Measurements from ENCODE around the gene GRHPR.
A peak's percentile ranks its signal among the peaks of the same experiment; 100 is the strongest.
"Not testable (repeated sequence)": the region's sequence is repeated elsewhere in the genome, so short reads cannot be mapped to it uniquely, and the experiment has no call there.

GRHPR gene

DNA sequence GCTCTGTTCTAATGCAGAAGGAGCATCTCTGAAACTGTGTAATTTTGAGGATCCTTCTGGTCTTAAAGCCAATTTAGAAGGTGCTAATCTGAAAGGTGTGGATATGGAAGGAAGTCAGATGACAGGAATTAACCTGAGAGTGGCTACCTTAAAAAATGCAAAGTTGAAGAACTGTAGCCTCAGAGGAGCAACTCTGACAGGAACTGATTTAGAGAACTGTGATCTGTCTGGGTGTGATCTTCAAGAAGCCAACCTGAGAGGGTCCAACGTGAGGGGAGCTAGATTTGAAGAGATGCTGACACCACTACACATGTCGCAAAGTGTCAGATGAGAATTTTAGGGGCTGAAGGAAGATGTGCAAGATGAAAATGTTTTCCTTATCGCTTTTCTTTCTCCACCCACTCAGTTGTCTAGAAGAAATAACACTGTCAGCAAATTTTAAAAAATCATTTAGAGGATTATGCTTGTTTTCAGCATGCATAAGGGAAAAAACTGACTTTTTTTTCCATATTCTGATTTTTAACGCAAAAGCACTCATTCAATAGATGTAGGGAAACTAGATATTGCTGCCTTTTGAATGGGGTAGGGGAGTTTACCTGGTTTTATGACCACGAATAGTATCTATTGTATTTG, 55.6 kb downstream of the GRHPR start:
- not testable (repeated sequence) for DNase-seq (ENCODE audit: low read depth in 2 of 2)

DNA sequence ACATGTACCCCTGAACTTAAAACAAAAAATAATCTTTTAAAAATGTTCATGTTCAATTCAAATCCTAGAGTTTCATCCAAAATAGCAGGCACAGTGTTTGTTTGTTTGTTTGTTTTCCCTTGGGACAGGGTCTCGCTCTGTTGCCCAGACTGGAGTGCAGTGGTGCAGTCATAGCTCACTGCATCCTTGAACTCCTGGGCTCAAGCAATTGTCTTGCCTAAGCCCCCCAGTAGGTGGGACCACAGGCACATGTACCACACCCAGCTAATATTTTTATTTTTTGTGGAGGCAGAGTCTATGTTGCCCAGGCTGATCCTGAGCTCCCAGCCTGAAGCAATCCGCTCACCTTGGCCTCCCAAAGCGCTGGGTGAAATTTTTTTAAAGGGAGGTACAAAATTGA, 58.3 kb downstream of the GRHPR start:
- no peak for DNase-seq (ENCODE audit: low read depth in 2 of 2)

DNA sequence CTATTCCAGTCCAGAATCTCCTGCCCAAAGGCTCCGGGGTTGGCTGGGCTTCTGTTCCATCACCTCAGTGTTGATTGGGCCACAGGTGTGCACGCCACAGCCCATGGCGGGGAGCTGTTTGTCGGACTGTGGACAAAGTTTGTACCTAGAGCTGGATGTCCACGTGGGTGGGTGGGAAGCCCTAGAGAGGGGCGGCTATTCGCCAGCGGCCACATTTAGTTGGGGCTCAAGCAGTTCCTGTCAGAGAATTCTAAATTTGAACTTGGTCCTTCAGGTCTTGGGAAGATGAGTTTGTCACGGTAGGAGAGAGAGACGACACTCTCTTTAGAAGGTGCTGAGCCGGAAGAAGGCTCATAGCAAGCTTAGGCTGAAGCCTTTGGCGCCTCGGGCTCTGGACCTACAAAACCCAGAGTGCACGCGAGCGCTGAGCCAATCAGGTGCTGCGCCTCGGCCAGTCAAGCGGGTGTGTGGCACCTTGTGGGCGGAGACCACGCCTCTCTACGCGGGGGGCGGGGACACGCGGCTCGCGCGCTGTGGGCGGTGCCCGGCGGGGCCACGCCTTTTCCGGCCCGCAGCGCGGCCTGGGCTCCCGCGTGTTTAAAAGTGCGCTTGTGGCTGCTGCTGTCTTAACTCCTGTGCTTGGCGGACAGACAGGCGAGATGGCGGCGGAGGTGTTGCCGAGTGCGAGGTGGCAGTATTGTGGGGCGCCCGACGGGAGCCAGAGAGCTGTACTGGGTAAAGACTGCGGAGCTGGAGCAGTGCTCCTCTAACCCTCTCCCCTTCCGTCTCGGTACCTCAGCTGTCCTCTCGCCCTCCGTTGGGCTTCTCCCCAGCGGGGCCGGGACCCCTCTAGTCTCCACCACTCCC, 63.1 kb downstream of the GRHPR start, which contains the start of gene POLR1E:
TSS of gene POLR1E (plus strand) at position 560 of the 867 bp plus-strand sequence. CDS start at position 660, 100 bp downstream.
- peak; percentile 94 for DNase-seq (ENCODE audit: low read depth in 2 of 2)

DNA sequence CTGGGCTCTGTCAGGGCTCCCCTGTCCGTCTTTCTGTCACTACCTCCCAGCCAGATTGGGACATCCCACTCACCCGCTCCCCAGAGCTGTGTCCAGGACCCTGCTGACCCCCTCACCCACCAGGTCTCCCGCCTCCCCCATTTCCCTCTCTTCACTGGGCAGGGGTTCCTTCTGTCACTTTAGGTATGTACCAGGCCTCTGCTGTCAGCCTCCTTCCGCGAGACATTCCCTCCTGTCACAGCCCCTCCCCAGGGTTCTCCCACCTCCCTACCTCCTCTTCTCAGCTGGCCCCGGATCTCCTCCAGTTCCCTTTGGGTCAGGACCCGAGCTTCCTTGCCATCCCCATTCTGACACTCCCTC, 63.7 kb downstream of the GRHPR start:
- DNase-seq (ENCODE audit: low read depth in 2 of 2) = no peak

All from stimulated activated CD8-positive, alpha-beta memory T cell treated with anti-CD3 and anti-CD28 coated beads, Interleukin-2, amount 100 ng/mL, for 1 hour (primary cell).